Stimulated activated CD4-positive, alpha-beta T cell treated with anti-CD3 and anti-CD28 coated beads, Interleukin-4, amount 100 ng/mL, for 4 hours (primary cell): Measurements from ENCODE around the gene SIPA1L3.

ENCODE experiments used
- DNase-seq, 2 experiments: peaks; one replicate each; pipeline ENCODE4 v3.0.0-alpha.2; 2020

SIPA1L3 gene

DNA sequence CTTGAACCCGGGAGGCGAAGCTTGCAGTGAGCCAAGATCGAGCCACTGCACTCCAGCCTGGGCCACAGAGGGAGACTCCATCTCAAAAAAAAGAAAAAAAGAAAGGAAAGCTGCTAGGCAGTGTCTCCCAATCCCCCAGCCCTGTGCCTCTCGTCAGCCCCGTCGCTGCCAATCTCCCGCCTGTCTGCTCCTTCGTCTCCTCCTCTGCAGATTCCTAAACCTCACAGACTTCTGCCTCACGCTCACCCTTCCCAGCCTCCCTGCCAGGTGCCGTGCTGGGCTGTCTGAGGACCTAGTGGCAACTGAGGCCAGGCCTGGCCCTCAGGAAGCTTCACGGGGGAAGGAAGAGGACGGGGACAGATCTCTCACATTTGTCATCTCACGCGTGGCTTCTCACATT is 295.5 kb downstream of the SIPA1L3 start:
- DNase-seq: no peak

GRCh38 chr19:38203197-38203596 is 296.2 kb downstream of the SIPA1L3 start:
- DNase-seq: no peak

DNA sequence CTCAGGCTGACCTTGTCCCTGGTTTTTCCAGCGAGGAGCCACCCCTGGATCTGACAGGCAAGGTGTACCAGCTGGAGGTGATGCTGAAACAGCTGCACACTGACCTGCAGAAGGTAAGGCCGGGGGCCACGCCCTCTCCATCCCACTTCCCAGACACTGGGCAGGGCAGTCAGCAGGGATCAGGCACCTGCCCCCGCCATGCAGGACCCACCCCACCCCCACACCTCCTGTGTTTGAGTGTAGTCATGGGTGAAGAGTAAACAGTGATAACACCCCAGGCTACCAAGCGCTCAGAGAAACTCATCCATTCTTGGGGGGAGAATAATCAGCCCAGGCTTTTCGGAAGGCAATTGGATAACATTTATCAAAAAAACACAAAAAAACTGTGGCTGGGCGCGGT is 297.1 kb downstream of the SIPA1L3 start:
- DNase-seq: no peak

GRCh38 chr19:38204728-38205127 is 297.7 kb downstream of the SIPA1L3 start:
- DNase-seq: no peak

GRCh38 chr19:38206006-38206745 is 299.2 kb downstream of the SIPA1L3 start:
- no peak for DNase-seq

DNA sequence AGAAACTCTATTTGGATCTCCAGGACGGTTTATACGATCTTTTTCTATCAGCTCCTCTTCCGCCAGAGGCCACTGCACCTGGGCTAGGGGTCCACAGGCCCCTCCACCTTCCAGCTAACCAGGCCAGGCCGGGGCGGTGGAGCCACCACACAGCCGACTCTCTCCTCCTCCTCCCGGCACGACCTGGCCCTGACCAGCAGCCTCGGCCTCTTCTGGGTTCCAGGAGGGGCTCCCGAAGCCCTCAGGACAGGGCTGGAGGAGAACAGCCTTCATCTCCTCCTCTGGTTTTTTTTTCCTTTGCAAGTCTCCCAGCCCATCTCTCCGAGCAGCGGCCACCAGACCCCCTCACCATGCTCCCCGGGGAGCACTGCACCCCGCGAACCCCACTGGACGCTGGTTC is 299.9 kb downstream of the SIPA1L3 start:
- DNase-seq: no peak

GRCh38 chr19:38207543-38207942 is 300.5 kb downstream of the SIPA1L3 start:
- DNase-seq: no peak

- no peak for DNase-seq
Measured at GRCh38 chr19:38208571-38208970, 301.6 kb downstream of the SIPA1L3 start.

DNA sequence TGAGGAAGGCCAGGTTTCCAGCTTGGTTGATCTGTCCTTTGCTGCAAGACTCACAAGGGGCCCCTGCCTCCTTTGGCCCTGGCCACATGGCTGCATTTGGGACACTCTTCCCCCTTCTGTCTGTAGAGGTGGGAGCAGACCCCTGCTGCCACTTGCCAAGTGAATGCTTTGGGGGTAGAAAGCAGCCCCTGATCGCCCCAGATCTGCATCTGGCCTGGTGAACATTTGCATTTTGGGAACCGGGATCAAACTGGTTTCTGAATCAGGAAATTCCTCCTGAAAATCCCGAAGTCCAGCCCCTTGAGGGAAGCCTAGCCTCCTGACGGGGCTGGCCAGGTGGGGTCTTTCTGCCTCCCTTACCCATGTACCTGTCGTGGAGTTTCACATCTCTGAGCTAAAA is 302.1 kb downstream of the SIPA1L3 start:
- DNase-seq: no peak

- DNase-seq: no peak
Measured at GRCh38 chr19:38209671-38210457, 302.9 kb downstream of the SIPA1L3 start.

- DNase-seq: no peak
Measured at GRCh38 chr19:38210458-38210987, 303.5 kb downstream of the SIPA1L3 start.

GRCh38 chr19:38211151-38211591 is 304.2 kb downstream of the SIPA1L3 start:
- no peak for DNase-seq

GRCh38 chr19:38211766-38212165 is 304.8 kb downstream of the SIPA1L3 start:
- no peak for DNase-seq

GRCh38 chr19:38213469-38213868 is 306.5 kb downstream of the SIPA1L3 start:
- no peak for DNase-seq

- DNase-seq: peak in 1 of 2 experiments; percentile 53
Measured at GRCh38 chr19:38213911-38214625, 307.1 kb downstream of the SIPA1L3 start.

GRCh38 chr19:38216785-38217641 is 310.0 kb downstream of the SIPA1L3 start:
- DNase-seq: no peak

DNA sequence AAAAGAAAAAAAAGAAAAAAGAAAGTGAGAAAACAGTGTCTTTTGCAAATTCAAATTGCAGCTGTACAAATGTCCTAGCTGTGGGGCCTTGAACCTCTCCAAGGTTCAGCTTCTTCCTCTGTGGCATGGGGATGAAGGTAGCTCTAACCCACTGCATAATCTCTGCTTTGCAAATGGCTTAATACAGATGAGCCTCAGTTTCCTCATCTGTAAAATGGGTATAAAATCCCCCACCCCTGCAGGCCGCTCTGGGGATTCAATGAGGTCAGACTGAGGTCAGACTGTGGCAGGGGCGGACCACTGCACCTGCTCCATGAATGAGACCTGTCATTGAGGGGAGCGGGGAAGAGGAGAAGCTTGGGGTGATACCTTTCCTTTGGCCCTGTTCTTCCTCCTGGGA is 311.2 kb downstream of the SIPA1L3 start:
- DNase-seq: no peak

DNA sequence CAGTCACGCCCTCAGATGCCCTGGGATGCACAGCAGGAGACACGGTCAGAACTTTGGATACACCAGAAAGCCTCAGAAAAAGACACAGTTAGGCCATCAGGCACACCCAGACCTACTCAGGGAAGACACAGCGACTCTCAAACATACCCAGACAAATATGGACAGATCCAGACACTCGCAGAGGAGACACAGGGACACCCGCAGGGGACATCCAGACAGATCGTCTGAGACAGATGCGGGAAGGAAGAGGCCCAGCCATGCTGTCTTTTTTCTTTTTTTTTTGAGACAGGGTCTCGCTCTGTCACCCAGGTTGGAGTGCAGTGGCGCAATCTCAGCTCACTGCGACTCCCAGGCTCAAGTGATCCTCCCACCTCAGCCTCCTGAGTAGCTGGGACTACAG is 312.2 kb downstream of the SIPA1L3 start:
- no peak for DNase-seq

GRCh38 chr19:38221421-38221820 is 314.4 kb downstream of the SIPA1L3 start:
- DNase-seq: no peak

- DNase-seq: no peak
Measured at GRCh38 chr19:38221919-38222830, 315.2 kb downstream of the SIPA1L3 start.

GRCh38 chr19:38223119-38223523 is 316.1 kb downstream of the SIPA1L3 start:
- DNase-seq: no peak
